DMS 273 treated with DMSO at 0.1 percent for 48 hours (cell line): ENCODE measurements around the gene SURF1.
"Not testable (repeated sequence)": the region's sequence is repeated elsewhere in the genome, so short reads cannot be mapped to it uniquely, and the experiment has no call there.

Experiments used
- DNase-seq: peaks from one replicate; lab custom pipeline; 2025; lab: John Stamatoyannopoulos, UW

Gene SURF1, protein sequence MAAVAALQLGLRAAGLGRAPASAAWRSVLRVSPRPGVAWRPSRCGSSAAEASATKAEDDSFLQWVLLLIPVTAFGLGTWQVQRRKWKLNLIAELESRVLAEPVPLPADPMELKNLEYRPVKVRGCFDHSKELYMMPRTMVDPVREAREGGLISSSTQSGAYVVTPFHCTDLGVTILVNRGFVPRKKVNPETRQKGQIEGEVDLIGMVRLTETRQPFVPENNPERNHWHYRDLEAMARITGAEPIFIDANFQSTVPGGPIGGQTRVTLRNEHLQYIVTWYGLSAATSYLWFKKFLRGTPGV

DNA sequence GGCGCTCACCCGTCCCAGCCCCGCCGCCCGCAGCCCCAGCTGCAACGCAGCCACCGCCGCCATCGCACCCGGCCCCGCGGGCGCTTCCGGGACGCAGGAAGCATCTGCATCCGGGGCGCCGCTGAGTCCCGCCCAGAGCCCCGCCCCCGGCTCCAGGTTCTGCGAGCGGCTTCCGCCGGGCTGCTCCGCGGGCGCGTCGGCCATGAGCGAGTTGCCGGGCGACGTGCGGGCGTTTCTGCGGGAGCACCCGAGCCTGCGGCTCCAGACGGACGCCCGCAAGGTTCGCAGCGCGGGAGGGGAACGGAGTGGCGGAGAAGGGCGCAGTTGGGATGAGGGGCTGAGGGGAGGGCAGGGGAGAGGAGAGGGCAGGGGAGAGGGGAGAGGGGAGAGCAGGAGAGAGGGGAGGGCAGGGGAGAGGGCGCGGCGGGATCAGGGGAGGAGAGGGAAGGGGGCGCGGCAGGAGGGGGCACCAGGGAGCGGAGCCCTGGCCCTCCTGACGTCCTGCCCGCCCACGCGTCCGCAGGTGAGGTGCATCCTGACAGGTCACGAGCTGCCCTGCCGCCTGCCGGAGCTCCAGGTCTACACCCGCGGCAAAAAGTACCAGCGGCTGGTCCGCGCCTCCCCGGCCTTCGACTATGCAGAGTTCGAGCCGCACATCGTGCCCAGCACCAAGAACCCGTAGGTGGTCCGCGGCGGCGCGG, at the start of gene SURF1, which contains the start of gene SURF2:
Gene SURF1 (minus strand): TSS at position 97 of the 701 bp plus-strand sequence. CDS start 34 bp downstream, at position 63.
Gene SURF2 (plus strand): TSS at position 160 of the 701 bp plus-strand sequence. CDS start 43 bp downstream, at position 203.
- peak; percentile 36 for DNase-seq

DNA sequence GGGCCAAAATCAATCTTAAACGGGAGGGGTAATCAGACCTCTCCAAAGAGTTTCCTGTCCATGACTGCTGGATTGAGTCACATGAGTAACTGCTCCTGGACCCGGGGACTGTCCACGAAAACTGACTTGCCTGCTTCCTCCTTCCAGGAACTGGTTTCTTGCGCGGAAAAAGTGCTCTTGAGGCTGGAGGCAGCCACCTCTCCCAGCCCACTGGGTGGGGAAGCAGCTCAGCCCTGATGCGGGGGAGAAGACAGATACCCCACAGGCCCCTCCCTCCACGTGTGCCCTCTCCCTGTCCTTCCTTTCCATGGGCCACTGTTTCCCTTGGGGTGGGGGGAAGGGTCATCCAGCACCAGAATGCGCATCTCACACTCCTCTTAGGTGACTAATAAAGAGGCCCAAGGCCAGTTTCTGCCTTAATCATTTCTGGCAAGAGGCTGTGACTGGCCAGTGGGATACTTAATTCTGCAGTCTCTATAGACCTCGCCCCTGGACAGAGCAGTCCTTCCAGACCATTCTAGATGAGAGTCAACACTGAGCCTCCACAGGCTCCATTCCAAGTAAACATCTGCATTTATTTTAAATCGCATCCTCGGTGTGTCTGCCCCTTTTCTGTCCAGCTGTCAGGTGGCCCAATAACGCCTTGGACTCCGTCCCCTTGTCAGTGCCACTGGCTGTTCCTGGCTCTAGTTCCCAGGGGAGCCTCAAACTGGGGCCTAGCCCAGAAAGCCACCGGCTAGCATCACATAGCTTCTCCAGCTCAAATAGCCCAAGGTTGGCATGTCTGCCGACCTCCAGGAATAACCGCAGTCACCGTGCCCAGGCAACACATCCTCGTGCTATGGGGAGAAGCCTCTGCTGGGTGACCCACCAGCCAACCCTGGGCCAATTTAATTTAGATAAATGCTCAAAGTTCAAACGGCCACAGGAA, 49.5 kb upstream of the SURF1 start:
- no peak for DNase-seq

DNA sequence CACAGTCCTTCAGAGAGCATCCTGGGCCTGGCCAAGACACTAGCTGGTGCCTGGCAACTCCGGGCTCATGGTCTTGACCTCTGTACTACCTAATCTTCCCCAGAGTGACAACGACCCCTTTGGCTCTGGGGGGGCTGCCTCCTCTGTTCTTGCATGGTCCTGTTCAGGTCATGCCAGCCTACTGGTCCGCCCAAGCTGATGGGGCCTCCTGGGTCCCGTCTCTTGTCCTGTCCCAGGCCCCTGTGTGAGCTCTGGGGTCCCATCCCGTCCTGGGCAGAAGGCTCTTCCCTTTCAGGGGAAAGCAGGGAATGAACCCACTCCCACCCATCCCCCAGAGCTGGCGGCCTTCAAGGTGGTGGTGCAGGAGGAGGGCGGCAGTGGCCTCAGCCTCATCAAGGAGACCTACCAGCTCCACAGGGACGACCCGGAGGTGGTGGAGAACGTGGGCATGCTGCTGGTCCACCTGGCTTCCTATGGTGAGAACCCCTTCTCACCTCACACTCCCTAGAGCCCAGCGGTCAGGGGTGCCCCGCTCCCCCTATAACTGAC, 48.2 kb upstream of the SURF1 start:
- DNase-seq, result no peak

DNA sequence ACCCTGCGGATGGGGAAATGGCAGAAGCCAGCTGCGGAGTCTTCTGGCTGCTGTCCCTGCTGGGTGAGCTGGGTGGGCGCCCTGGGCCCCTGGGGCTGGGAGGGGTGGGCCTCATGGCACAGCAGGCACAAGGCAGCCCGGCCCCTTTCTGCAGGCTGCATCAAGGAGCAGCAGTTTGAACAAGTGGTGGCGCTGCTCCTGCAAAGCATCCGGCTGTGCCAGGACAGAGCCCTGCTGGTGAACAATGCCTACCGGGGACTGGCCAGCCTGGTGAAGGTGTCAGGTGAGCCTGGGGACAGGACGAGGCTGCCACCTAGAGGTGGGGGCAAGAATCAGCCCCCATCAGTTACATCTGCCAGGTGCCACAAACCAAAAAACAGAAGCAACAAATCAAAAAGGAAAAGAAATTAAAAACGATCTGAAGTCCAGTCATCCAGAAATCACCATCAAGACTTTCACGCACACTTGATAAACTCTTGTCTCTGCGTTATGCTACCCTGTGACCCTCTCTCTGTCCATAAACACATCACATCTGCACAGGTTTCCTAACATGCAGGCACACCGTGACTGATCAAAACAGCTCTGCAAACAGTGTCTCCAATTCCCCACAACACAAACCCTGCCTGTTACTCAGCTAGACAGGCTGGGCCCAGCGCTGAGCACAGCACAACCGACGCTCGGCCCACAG, 47.6 kb upstream of the SURF1 start:
- DNase-seq, result no peak

DNA sequence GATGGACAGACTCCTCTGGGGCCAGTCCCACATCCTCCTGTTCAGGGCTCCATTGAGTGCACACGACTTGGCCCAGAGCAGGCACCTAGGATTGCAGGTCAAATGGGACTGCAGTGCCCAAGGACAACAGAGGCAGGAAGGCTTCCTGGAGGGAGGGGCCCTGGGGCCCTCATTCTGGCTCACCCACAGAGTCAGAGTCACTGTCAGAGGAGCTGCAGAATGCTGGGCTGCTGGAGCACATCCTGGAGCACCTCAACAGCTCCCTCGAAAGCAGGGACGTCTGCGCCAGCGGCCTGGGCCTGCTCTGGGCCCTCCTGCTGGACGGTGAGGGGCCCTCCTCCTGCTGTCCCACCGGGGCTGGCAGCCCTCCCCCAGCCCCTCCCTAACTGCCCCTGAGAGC, 46.4 kb upstream of the SURF1 start:
- DNase-seq, result no peak

DNA sequence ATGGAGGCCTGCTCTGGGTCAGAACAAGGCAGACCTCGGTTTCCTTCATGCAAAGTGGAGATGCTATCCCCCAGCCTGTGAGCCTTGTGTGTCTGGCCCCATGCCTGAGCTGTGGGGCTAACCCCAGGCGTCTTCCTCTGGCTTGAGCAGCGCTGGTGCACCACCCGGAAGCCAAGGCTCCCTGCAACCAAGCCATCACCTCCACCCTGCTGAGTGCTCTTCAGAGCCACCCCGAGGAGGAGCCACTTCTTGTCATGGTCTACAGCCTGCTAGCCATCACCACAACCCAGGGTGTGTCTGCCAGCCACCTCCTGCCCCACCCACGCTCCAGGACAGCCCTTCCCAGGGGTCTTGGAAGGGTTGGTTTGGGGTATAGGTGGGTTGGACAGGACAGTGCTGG, 45.3 kb upstream of the SURF1 start:
- no peak for DNase-seq

DNA sequence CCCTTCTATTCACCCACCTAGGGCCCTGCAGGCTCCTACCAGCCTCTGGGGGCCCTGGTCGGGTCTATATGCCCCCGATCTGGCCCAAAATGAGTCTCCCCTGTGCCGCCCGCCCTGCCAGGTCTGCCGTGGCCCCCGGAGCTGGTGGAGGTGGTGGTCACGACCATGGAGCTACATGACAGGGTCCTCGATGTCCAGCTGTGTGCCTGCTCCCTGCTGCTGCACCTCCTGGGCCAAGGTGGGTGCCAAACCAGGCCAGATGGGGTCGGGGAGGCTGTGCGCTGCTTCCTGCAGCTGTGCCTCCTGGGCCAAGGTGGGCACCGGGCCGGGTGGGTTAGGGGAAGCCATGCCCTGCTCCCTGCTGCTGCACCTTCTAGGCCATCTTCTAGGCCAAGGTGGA, 44.0 kb upstream of the SURF1 start:
- DNase-seq, result no peak

DNA sequence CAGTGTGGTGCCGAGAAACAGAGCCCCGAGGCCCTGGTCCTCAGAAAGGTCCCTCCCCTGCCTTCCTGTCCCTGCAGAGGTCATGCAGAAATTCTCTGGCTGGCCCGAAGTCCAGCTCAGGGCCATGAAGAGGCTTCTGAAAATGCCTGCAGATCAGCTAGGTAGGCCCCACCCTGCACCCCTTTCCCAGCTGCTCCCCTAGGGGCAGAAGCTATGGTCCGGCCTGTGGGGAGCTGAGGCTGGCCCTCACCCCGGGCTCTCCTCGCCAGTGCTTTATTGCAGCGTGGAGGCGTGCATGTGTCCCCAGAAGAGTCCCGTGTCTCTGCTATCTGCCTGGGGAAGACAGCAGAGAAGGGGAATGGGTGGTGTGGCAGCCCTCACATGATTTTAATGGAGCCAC, 41.6 kb upstream of the SURF1 start:
- no peak for DNase-seq

DNA sequence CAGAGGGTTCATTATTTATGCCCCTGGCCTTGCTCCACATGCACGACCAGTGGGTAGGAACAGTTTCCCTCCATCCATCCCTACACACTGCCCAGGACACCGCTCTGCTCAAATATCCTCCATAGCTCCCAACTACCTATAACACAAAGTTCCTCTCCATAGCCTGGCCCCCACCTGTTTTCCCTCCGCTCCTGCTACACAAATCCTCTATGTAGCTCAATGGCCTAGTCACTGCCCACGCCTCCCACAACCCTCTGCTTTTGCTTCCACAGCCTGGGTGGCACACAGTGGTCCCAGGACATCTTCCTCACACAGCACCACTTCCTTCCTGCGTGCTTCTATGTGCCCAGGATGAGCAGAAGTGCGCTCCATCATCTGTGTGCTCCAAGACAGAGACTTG, 41.1 kb upstream of the SURF1 start:
- no peak for DNase-seq

DNA sequence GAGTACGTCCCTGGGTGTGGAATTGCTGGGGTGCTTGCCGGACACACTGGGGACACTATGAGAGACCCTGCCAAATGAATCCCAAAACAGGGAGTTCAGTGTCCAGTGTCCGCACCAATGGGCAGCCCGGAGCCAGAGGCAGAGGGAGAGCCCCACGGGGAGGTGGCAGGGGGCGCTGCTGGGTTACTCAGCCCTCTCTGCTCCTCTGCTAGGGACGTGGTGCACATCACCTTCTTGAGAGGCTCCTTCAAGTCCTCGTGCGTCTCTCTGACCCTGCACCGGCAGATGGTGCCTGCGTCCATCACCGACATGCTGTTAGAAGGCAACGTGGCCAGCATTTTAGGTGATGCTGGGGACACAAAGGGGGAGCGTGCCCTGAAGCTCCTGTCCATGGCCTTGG, 40.7 kb upstream of the SURF1 start:
- DNase-seq, result no peak

DNA sequence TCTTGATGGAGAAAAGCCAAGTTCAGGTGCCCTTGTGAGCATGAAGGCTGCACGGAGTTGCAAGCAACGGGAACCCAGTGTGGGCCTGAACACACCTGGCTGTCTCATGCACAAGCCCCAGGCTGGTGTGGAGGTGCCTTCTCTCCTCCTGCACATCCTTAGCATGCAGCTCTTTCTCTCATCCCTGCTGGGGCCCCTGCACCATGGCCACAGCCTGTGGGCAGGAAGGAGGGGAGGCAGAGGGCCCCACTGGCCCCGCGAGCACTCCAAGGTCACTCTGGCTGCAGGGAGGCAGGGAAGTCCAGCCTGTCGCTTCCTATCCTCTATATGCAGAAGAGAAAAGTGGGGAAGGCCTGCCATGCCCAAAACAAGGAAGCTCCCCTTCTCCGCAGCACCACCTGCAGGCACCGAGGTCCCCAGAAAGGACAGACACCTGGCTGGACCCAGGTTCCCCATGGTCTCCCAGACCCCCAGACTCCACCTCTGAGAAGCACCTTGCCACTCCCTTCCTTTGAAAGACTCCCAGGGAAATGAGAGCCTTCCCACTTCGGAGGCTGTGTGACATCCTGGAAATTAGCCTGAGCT, 38.5 kb upstream of the SURF1 start:
- DNase-seq, result no peak

DNA sequence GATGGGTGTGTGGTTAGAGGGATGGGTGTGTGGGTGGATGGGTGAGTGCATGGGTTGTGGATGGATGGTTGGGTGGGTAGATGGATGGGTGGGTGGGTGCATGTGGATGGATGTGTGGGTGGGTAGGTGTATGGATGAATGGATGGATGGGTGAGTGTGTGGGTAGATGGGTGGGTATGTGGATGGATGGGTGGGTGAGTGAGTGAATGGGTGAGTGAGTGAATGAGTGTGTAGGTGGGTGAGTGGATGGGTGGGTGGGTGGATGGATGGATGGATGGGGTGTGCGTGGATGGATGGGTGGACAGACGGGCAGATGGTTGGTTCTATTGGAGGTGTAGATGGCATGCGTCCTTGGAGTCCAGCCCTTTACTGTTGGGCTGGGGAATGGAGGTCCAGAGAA, 37.1 kb upstream of the SURF1 start:
- DNase-seq, result no peak

DNA sequence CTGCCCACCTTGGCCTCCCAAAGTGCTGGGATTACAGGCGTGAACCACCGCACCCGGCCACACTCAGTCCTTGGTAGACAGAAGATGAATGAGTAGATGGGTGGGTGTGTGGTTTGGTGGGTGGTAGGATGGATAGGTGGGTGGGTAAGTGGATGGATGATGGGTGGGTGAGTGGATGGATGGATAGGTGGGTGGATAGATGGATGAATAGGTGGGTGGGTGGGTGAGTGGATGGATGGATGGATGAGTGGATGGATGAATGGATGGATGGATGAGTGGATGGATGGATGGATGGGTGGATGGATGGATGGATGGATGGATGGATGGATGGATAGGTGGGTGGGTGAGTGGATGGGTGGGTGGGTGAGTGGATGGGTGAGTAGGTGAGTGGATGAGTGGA, 36.0 kb upstream of the SURF1 start:
- not testable (repeated sequence) for DNase-seq

DNA sequence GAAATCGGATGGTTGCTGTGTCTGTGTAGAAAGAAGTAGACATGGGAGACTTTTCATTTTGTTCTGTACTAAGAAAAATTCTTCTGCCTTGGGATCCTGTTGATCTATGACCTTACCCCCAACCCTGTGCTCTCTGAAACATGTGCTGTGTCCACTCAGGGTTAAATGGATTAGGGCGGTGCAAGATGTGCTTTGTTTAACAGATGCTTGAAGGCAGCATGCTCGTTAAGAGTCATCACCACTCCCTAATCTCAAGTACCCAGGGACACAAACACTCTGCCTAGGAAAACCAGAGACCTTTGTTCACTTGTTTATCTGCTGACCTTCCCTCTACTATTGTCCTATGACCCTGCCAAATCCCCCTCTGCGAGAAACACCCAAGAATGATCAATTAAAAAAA, 35.2 kb upstream of the SURF1 start:
- not testable (repeated sequence) for DNase-seq

DNA sequence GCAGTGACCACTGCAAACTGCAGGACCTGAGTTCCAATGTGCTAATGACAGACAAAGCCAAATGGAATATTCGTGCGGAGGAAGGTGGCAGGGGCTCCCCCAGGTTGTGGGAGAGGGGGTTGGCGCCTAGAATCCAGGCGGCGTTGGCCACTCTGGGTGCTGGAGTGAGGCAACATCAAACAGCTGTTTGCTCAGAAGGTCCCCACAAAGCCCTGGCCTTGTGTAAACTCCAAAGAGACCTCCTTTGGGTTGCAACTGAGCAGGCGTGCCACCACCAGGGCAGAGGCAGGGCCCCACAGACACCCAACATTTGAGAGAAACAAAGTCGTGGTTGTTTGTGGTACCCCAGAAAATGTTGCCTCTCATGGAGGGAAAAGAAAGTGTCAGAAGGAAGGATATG, 34.4 kb upstream of the SURF1 start:
- DNase-seq, result no peak

DNA sequence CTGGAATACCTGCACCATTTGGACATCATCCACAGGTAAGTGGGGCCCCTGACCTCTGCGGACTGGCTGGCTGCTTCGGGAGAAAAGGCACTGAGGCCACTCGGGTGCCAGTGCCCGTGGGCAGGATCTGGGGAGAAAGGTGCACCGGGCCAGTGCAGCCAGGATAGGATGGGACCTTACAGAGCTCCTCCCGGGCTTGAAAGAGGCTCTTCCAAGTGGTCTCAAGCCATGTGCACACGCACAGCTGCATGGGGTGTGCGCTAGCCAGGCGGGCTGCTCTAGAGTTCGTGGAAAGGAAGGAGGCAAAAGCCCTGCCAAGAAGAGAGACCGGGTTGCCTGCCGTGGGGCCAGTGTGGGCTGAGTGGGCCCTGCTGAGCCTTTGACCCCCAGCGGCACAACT, 33.3 kb upstream of the SURF1 start:
- DNase-seq, result no peak

DNA sequence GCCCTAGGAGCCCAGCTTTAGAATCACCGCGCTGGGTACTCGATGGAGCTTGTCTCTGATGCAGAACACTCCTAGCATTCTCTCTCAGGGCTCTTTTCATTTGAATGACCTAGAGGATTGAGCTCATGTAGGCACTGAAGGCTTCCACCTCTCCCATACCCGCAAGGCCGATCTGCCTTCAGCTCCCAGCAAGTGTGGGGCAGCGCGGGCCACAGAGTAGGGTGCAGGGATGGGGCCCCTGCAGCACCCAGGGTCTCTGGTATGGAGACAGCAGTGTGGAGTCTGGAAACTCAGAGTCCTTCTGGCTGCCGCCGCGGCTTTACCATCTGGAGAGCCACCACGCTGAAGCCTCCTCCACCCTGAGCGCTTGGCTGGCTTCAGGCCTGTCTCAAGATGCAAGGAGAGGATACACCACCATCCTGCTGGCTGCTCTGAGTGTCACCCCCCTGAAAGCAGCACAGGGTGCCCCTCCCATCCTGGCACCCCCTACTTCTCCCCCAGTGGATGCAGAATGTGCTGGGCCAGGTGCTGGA, 32.8 kb upstream of the SURF1 start:
- no peak for DNase-seq

DNA sequence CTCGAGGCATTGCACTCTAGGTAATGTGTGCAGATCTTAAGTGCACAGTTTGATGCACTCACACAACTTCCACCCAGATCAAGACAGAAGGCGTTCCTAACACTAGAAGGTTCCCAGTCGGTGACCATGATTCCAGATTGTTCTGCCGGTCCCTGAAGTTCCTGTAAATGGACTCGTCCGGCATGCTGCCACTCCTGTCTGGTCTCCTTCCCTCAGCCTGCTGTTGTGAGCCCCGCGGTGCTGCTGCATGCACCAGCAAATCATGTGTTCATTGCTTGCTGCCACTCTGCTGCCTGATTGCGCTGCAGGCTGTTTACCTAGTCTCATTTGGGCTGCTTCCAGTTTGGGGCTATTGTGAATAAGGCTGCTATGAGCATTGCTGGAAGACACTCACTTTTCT, 31.4 kb upstream of the SURF1 start:
- no peak for DNase-seq

DNA sequence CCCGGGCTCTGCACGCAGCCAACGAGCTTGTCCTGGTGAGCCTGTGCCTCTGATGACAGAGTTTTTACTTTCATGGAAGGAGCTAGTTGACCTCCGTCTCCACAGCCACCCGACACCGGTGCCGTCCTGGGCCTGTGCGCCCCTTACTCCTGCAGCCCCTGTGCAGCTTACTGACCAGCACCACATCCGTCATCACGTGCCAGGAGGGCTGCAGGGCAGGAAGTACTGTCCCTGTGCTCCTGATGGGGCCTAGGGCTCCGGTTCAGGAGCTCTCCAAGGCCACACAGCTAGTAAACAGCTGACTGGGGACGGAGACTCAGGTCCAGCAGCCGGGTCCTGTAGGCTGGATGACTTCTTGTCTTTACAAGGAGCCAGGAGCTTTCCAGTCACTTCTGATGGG, 30.1 kb upstream of the SURF1 start:
- no peak for DNase-seq

DNA sequence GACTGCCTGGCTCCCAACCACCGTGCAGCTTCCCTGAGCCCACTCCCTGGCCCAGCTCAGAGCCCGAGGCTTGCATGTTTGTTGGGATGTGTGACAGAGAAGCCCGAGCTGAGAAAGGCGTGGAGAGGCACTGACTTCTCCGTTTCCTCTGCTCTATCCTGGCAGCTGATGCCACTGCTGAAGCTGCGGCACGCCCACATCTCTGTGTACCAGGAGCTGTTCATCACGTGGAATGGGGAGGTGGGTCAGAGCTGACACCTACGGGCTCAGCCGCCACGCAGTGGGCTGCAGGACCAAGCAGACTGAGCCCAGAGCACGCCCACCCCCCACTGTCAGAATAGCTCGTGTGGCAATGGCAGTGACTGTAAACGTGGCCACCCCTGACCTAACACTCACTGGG, 29.2 kb upstream of the SURF1 start:
- DNase-seq, result no peak

DNA sequence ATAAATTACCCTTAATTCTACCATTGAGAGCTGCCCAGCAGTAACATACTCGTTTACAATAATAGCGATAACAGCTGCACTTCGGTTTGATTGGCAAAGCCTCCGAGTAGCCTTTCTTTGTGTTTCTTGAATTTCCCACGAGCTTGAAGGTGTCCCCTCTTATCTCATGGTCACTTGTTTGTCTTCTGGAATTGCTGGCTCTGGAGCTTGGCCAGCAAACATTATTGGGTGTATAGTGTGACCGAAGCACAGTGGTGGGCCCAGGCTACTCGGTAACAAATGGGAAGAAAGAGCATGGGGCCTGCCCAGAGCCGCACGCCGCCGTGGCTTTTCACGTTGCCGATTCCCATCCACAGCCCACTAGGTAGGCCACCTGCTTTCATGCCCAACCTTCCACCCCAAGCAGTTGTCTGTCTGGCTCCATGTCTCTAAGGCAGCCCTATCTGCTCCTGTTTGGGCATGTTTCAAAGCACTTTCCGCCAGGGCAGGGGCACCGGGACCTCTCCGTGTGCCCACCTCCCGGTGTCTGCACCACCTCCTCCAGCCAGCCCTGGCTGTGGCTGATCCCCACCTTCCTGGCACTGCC, 28.5 kb upstream of the SURF1 start:
- DNase-seq, result no peak
